Measurements from ENCODE around the gene CFAP99. TPM values are rescaled to one million over a fixed set of nuclear protein-coding genes. Genes with fewer than 3 reads are reported as not detected.

CFAP99 gene
- total and polyA plus RNA-seq, 2 donors from 2014 or later = 1.5 to 1.7 TPM

DNA sequence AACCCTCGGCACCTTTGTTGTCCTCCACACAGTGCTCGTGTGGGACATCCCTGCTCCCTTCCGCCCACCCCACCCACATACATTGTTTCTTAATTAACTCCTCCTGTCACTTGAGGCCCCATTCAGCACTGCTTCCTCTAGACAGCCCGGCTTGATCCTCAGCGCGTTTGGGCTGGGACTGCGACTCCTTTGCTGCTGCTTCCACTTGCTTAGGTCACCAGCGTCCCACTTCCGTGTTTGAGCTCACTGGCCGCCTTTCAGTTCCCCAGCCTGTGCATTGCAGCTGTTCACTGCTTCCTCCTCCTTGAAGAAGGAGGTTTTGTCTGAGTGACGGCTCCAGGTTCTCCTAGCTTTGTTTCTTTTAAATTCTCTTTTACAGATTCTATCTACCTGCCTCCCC, 66.2 kb downstream of the CFAP99 start:
- TF ChIP-seq, protein P1, sequence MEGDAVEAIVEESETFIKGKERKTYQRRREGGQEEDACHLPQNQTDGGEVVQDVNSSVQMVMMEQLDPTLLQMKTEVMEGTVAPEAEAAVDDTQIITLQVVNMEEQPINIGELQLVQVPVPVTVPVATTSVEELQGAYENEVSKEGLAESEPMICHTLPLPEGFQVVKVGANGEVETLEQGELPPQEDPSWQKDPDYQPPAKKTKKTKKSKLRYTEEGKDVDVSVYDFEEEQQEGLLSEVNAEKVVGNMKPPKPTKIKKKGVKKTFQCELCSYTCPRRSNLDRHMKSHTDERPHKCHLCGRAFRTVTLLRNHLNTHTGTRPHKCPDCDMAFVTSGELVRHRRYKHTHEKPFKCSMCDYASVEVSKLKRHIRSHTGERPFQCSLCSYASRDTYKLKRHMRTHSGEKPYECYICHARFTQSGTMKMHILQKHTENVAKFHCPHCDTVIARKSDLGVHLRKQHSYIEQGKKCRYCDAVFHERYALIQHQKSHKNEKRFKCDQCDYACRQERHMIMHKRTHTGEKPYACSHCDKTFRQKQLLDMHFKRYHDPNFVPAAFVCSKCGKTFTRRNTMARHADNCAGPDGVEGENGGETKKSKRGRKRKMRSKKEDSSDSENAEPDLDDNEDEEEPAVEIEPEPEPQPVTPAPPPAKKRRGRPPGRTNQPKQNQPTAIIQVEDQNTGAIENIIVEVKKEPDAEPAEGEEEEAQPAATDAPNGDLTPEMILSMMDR (IDR thresholded peaks at IDR 0.05; ENCODE audit: borderline replicate concordance, extremely low read depth, insufficient read depth) = no peak
- Histone ChIP-seq H3K27me3 (ENCODE audit: control insufficient read depth, insufficient read depth, low read length) (no peaks in the 10 kb centered on the region), H3K4me1 (ENCODE audit: control insufficient read depth in 2 of 3, insufficient read depth in 2 of 3, low read depth in 1 of 3, low read length in 3 of 3) (peaks cover 0 to 56% (median 35%) of the 10 kb centered on the region in 3 donors), H3K9ac (ENCODE audit: low read length in 3 of 3) (peak overlapping the region in 1 of 3 donors; percentile 8), H3K9me3 (ENCODE audit: control insufficient read depth in 2 of 3, insufficient read depth in 1 of 3, low read length in 3 of 3) (no peaks in the 10 kb centered on the region), H3K27ac (ENCODE audit: low read depth in 2 of 2, low read length in 2 of 2) (peak overlapping the region; percentile 29 to 39), H3K36me3 (ENCODE audit: control insufficient read depth in 2 of 3, insufficient read depth in 3 of 3, low read length in 3 of 3) (no peaks in the 10 kb centered on the region), H3K4me3 (ENCODE audit: low read length in 3 of 3) (no peak overlapping the region)
- intact Hi-C loops (cut with DNase I) = no loop called here
- FAIRE-seq (no peak), DNase-seq (peak in 2 of 5 donors; percentile 64 to 89)

DNA sequence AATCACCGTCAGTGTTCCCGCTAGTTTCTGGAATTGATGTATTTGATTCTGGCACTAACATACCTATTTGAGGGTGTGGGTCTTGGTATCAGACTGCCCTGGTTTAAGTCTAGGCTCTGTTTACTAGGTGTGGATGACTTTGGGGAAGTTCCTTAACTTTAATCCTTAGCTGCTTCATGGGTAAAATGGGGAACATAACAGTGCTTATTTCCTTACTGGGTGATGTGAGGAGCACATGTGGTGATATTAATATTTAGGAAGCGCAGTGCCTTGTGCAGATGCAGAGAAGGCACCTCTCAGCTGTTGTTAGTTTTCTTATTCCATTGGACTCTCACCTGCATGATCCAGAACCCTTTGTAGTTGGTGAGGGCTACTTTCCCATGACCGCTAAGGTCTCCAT, 67.2 kb downstream of the CFAP99 start:
- H3K4me1 ChIP-seq (ENCODE audit: control insufficient read depth in 2 of 3, insufficient read depth in 2 of 3, low read depth in 1 of 3, low read length in 3 of 3) = peaks cover 0 to 54% (median 32%) of the 10 kb centered on the region in 3 donors
- H3K4me3 ChIP-seq (ENCODE audit: low read length in 3 of 3) = no peak overlapping the region
- H3K36me3 ChIP-seq (ENCODE audit: control insufficient read depth in 2 of 3, insufficient read depth in 3 of 3, low read length in 3 of 3) = peaks cover 0 to 2% (median 2%) of the 10 kb centered on the region in 3 donors
- intact Hi-C loops (cut with DNase I) = no loop called here
- H3K9me3 ChIP-seq (ENCODE audit: control insufficient read depth in 2 of 3, insufficient read depth in 1 of 3, low read length in 3 of 3) = no peaks in the 10 kb centered on the region
- TF ChIP-seq, protein P1 (IDR thresholded peaks at IDR 0.05; ENCODE audit: borderline replicate concordance, extremely low read depth, insufficient read depth) = no peak
- H3K9ac ChIP-seq (ENCODE audit: low read length in 3 of 3) = no peak overlapping the region
- no peaks in the 10 kb centered on the region for H3K27me3 ChIP-seq (ENCODE audit: control insufficient read depth, insufficient read depth, low read length)
- no peak overlapping the region for H3K27ac ChIP-seq (ENCODE audit: low read depth in 2 of 2, low read length in 2 of 2)
- FAIRE-seq (no peak), DNase-seq (no peak)

DNA sequence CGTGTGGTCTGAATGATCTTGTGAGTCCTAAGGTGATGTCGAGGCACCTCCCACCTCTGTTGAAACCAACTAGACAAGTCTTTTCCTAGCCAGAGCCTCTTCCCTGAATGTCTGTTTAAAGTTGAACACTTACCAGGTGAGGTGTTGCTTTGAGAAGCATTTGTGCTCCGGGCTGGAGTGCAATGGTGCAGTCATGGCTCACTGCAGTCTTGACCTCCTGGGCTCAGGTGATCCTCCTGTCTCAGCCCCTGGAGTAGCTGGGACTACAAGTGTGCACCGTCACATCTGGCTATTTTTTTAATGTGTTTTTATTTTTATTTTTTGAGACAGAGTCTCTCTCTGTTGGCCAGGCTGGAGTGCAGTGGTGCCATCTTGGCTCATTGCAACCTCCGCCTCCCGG, 68.2 kb downstream of the CFAP99 start:
- TF ChIP-seq, protein P1 (IDR thresholded peaks at IDR 0.05; ENCODE audit: borderline replicate concordance, extremely low read depth, insufficient read depth) = no peak
- Histone ChIP-seq H3K9me3 (ENCODE audit: control insufficient read depth in 2 of 3, insufficient read depth in 1 of 3, low read length in 3 of 3) (no peaks in the 10 kb centered on the region), H3K27ac (ENCODE audit: low read depth in 2 of 2, low read length in 2 of 2) (no peak overlapping the region), H3K9ac (ENCODE audit: low read length in 3 of 3) (no peak overlapping the region), H3K4me1 (ENCODE audit: control insufficient read depth in 2 of 3, insufficient read depth in 2 of 3, low read depth in 1 of 3, low read length in 3 of 3) (peaks cover 0 to 45% (median 22%) of the 10 kb centered on the region in 3 donors), H3K27me3 (ENCODE audit: control insufficient read depth, insufficient read depth, low read length) (no peaks in the 10 kb centered on the region), H3K4me3 (ENCODE audit: low read length in 3 of 3) (no peak overlapping the region), H3K36me3 (ENCODE audit: control insufficient read depth in 2 of 3, insufficient read depth in 3 of 3, low read length in 3 of 3) (peaks cover 0 to 4% (median 2%) of the 10 kb centered on the region in 3 donors)
- DNase-seq (peak in 1 of 5 donors; percentile 15), FAIRE-seq (no peak)
- intact Hi-C loops (cut with DNase I) = no loop called here

DNA sequence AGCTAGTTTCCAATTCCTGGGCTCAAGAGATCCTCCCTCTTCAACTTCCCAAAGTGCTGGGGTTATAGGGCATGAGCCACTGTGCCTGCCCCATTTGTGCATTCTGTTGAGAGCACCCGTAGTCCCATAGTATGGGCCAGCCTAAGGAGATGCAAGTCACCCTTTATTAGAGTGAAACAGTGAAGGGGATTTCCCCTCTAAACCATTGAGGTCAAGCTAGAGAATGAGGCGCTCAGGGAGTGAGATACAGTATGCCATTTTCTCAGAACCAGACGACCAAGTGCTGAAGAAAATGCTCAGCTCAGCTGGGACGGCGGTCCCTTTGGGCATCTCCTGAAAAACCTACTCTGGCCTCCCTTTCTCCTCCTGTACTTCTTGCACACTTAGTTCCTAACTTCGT, 68.9 kb downstream of the CFAP99 start:
- H3K4me1 ChIP-seq (ENCODE audit: control insufficient read depth in 2 of 3, insufficient read depth in 2 of 3, low read depth in 1 of 3, low read length in 3 of 3) = peaks cover 0 to 40% (median 15%) of the 10 kb centered on the region in 3 donors

More for the DNA sequence above, 68.9 kb downstream of the CFAP99 start:
- Histone ChIP-seq H3K27ac (ENCODE audit: low read depth in 2 of 2, low read length in 2 of 2) (no peak overlapping the region), H3K36me3 (ENCODE audit: control insufficient read depth in 2 of 3, insufficient read depth in 3 of 3, low read length in 3 of 3) (peaks cover 2 to 10% (median 3%) of the 10 kb centered on the region in 3 donors), H3K9ac (ENCODE audit: low read length in 3 of 3) (no peak overlapping the region), H3K4me3 (ENCODE audit: low read length in 3 of 3) (no peak overlapping the region), H3K27me3 (ENCODE audit: control insufficient read depth, insufficient read depth, low read length) (no peaks in the 10 kb centered on the region), H3K9me3 (ENCODE audit: control insufficient read depth in 2 of 3, insufficient read depth in 1 of 3, low read length in 3 of 3) (no peaks in the 10 kb centered on the region)
- intact Hi-C loops (cut with DNase I) = no loop called here
- no peak for FAIRE-seq
- peak in 1 of 5 donors; percentile 0 for DNase-seq
- TF ChIP-seq, protein P1 (IDR thresholded peaks at IDR 0.05; ENCODE audit: borderline replicate concordance, extremely low read depth, insufficient read depth) = no peak
